ENCODE measurements around the gene CCDC85C.

The CCDC85C gene

DNA sequence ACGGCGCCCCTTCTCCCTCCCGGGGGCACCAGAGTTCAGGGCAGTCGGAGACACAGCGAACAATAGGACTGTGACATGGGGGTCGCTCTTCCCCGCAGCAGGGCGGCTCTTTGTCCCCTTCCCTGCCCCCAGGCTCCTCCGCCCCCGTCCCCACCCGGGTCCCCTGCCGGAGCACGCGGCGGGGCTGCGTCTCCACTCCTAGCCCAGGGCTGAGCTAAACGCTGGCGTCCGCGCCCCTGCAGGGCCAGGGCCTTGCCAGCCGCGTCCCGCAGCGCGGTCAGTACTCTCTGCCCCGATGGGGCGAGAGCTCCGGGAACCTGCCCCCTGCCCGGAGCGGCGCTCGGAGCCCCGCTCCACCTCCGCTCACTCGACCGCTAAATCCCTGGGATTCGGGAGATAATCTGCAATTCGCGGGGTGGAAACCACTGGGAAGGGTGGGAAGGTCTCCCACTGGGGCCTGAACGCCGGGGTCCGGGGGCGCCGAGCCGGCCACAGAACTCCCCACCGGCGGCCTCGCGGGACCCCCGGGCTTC lies 825 bp upstream of the CCDC85C start:
- peaks cover 37% of the 10 kb centered on the region for H3K27me3 Mint-ChIP-seq
- H3K9me3 Mint-ChIP-seq: no peaks in the 10 kb centered on the region
- H3K36me3 Mint-ChIP-seq: no peaks in the 10 kb centered on the region
- no peak for DNase-seq
- CTCF ChIA-PET: interaction anchor here (1.1 to 1.2 kb wide), 2 partner anchors 14 to 15 kb away, joined by 3 to 4 read pairs; no protein-coding TSS in a partner anchor
- H3K4me3 Mint-ChIP-seq: peak overlapping the region; percentile 84
- peak overlapping the region; percentile 95 for H3K27ac Mint-ChIP-seq
- H3K4me1 Mint-ChIP-seq: peaks cover 32% of the 10 kb centered on the region

DNA sequence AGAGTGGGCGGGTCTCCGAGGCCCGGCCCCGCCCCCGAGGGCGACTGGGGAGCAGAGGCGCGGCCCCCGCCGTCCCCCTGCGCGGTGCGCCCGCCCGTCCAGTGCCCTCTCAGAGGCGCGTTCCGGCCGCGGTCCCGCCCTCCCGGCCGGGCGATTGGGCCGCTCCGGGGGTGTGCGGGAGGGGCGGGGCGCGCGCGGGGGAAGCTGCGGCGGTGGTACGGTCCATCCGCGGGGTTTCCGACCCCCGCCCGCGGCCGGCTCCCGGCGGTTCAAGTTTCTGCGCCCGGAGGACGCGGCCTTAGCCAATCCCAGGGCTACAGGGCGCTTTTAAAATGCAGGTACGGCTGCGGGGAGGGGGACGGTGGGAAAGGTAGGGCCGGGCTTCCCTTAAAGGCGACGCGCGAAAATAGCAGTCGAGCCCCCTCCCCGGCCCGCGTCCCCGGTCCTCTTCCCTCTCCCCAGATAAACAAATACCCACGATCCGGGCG lies 315 bp upstream of the CCDC85C start:
- CTCF ChIA-PET: no interaction called here
- H3K4me1 Mint-ChIP-seq: peaks cover 30% of the 10 kb centered on the region
- DNase-seq: peak; percentile 94
- H3K27me3 Mint-ChIP-seq: peaks cover 32% of the 10 kb centered on the region
- H3K27ac Mint-ChIP-seq: peak overlapping the region; percentile 95
- no peaks in the 10 kb centered on the region for H3K36me3 Mint-ChIP-seq
- peak overlapping the region; percentile 84 for H3K4me3 Mint-ChIP-seq
- no peaks in the 10 kb centered on the region for H3K9me3 Mint-ChIP-seq

GRCh38 chr14:99602788-99603415 lies 1.1 kb downstream of the CCDC85C start:
- H3K27ac Mint-ChIP-seq: no peak overlapping the region
- peaks cover 30% of the 10 kb centered on the region for H3K4me1 Mint-ChIP-seq
- no peak for DNase-seq

DNA sequence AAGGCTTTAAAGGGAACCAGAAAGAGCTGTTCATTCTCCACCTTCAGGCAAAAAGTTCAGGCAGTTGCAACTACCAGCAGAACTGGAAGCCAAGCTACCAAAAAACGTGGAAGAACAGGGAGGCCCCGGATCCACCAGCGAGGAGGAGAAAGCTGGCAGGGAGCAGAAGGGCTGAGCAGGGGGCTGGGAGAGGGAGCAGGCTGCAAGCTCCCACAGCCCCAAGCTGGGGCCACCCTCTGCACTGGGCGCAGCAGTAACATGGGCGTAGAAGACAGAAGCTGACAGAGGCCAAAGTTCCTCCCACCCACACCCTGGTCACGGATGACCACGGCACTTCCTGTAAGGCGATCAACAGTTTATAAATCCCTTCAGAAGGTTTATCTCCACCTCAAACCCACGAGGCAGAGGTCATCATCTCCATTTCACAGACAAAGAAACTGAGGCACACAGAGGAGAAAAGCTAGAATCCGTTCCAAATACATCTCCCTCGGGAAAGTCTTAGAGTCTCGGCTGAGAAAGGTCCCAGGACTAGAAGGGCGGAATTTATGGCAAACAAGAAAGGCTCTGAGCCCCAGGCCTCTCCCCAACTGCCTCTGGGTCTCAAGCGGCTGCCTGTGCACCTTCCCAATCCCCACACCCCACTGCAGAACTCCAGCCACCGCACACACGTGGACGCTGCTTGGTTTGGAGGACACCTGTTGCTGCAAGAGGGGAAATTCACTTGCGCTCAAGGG lies 1.8 kb downstream of the CCDC85C start:
- Mint-ChIP-seq H3K27me3 (peaks cover 31% of the 10 kb centered on the region), H3K4me1 (peaks cover 30% of the 10 kb centered on the region), H3K27ac (no peak overlapping the region), H3K4me3 (peak overlapping the region; percentile 66), H3K9me3 (no peaks in the 10 kb centered on the region), H3K36me3 (no peaks in the 10 kb centered on the region)
- CTCF ChIA-PET: no interaction called here
- no peak for DNase-seq

More at GRCh38 chr14:99602788-99603415, 1.1 kb downstream of the CCDC85C start:
- CTCF ChIA-PET: interaction anchor here (0.7 to 1.0 kb wide), 2 partner anchors 77 to 87 kb away, joined by 3 read pairs; no protein-coding TSS in a partner anchor
- H3K36me3 Mint-ChIP-seq: no peaks in the 10 kb centered on the region
- H3K9me3 Mint-ChIP-seq: no peaks in the 10 kb centered on the region
- peaks cover 31% of the 10 kb centered on the region for H3K27me3 Mint-ChIP-seq
- peak overlapping the region; percentile 66 for H3K4me3 Mint-ChIP-seq

- Mint-ChIP-seq H3K9me3 (no peaks in the 10 kb centered on the region), H3K4me3 (peak overlapping the region; percentile 66), H3K4me1 (peaks cover 31% of the 10 kb centered on the region), H3K27ac (peak overlapping the region; percentile 45), H3K36me3 (no peaks in the 10 kb centered on the region), H3K27me3 (peaks cover 31% of the 10 kb centered on the region)
- no peak for DNase-seq
- CTCF ChIA-PET: no interaction called here
These were observed 2.6 kb downstream of the CCDC85C start for GRCh38 chr14:99601361-99601831.

GRCh38 chr14:99600232-99600888 lies 3.6 kb downstream of the CCDC85C start:
- H3K27me3 Mint-ChIP-seq: peaks cover 26% of the 10 kb centered on the region
- no peak for DNase-seq
- CTCF ChIA-PET: interaction anchor here (1.3 kb wide), 1 partner anchor 28 kb away, joined by 3 read pairs; no protein-coding TSS in a partner anchor
- H3K27ac Mint-ChIP-seq: no peak overlapping the region
- peaks cover 34% of the 10 kb centered on the region for H3K4me1 Mint-ChIP-seq
- no peaks in the 10 kb centered on the region for H3K9me3 Mint-ChIP-seq
- no peaks in the 10 kb centered on the region for H3K36me3 Mint-ChIP-seq
- H3K4me3 Mint-ChIP-seq: no peak overlapping the region

DNA sequence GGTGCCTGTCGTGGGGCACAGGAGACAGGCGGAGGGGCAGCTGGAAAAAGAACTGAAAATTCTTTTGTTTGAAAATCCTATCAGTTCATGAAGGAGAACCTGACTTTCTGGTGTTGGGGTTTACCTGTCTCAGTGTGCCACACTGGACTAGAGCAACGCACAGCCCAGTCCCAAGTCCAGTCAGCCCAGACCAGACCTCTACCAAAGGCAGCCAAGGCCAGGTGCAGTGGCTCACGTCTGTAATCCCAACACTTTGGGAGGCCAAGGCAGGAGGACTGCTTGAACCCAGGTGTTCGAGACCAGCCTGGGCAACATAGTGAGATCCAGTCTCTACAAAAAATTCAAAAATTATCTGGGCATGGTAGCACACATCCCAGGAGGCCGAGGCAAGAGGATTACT lies 4.6 kb downstream of the CCDC85C start:
- H3K36me3 Mint-ChIP-seq: no peaks in the 10 kb centered on the region
- peaks cover 42% of the 10 kb centered on the region for H3K4me1 Mint-ChIP-seq
- DNase-seq: no peak
- H3K27ac Mint-ChIP-seq: no peak overlapping the region
- H3K27me3 Mint-ChIP-seq: peaks cover 24% of the 10 kb centered on the region
- no peaks in the 10 kb centered on the region for H3K9me3 Mint-ChIP-seq
- no peak overlapping the region for H3K4me3 Mint-ChIP-seq
- CTCF ChIA-PET: interaction anchor here (1.3 kb wide), 1 partner anchor 29 kb away, joined by 3 read pairs; no protein-coding TSS in a partner anchor

- H3K27ac Mint-ChIP-seq: no peak overlapping the region
- no peak for DNase-seq
- CTCF ChIA-PET: no interaction called here
- H3K9me3 Mint-ChIP-seq: no peaks in the 10 kb centered on the region
- no peaks in the 10 kb centered on the region for H3K36me3 Mint-ChIP-seq
- H3K4me3 Mint-ChIP-seq: no peak overlapping the region
- H3K27me3 Mint-ChIP-seq: peaks cover 24% of the 10 kb centered on the region
- H3K4me1 Mint-ChIP-seq: peaks cover 43% of the 10 kb centered on the region
These were observed 5.2 kb downstream of the CCDC85C start for GRCh38 chr14:99598774-99599173.

- CTCF ChIA-PET: no interaction called here
- Mint-ChIP-seq H3K4me1 (peaks cover 43% of the 10 kb centered on the region), H3K27me3 (peaks cover 20% of the 10 kb centered on the region), H3K9me3 (no peaks in the 10 kb centered on the region), H3K4me3 (no peak overlapping the region), H3K36me3 (no peaks in the 10 kb centered on the region), H3K27ac (no peak overlapping the region)
- no peak for DNase-seq
These were observed 6.0 kb downstream of the CCDC85C start for GRCh38 chr14:99597911-99598600.

DNA sequence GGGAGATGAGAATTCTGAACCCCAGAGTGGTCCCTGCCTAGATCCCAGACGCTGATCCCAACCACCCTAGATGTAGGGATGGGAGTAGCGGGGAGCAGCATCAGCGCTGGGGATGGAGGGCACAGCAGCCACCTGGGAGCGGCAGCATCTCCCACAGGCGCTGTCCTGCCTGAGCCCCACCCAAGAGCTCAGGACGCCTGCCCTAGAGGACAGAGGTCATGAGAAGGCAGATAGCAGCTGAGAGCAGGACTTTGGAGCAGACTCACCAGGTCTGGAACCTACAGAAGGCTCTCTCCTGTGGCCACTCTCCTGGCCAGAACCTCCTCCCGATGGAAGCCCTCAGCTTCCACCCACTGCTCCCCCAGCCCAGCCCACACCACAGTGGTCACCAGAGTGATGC lies 7.2 kb downstream of the CCDC85C start:
- Mint-ChIP-seq H3K9me3 (no peaks in the 10 kb centered on the region), H3K4me1 (peaks cover 33% of the 10 kb centered on the region), H3K4me3 (no peak overlapping the region), H3K36me3 (no peaks in the 10 kb centered on the region), H3K27me3 (peaks cover 7% of the 10 kb centered on the region), H3K27ac (no peak overlapping the region)
- CTCF ChIA-PET: no interaction called here
- no peak for DNase-seq

DNA sequence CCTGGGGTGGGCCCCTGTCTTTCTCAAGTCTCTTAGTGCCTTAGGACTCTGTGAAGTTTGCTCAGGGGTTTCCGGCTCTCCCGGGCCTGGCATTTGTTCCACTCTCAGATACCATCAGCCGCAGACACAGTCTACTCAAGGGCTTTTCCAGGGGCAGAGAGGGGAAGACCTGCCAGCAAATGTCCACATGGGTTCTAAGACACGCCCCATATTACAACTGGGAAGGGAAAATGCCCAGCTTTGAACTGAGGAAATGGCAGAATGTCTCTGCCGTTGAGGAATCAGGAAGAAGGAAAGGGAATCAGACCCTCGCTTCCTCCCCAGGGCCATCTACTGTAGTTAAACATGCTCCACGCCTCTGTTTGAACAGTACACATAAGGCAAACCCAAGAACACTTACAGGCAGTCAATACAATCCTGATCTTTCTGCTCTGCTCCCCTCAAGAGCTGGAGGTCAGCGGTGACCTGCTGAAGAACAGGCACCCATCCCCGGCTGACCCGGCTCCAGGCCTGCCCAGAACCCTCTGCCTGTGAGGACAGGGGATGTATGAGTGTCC lies 7.9 kb downstream of the CCDC85C start:
- H3K4me1 Mint-ChIP-seq: peaks cover 27% of the 10 kb centered on the region
- no peak overlapping the region for H3K4me3 Mint-ChIP-seq
- peaks cover 5% of the 10 kb centered on the region for H3K27me3 Mint-ChIP-seq
- peak overlapping the region; percentile 28 for H3K27ac Mint-ChIP-seq
- DNase-seq: no peak
- CTCF ChIA-PET: no interaction called here
- H3K36me3 Mint-ChIP-seq: no peaks in the 10 kb centered on the region
- no peaks in the 10 kb centered on the region for H3K9me3 Mint-ChIP-seq

GRCh38 chr14:99595524-99595923 lies 8.5 kb downstream of the CCDC85C start:
- Mint-ChIP-seq H3K9me3 (no peaks in the 10 kb centered on the region), H3K27me3 (peaks cover 5% of the 10 kb centered on the region), H3K4me1 (peaks cover 23% of the 10 kb centered on the region), H3K36me3 (no peaks in the 10 kb centered on the region), H3K4me3 (peak overlapping the region; percentile 58), H3K27ac (peak overlapping the region; percentile 84)
- CTCF ChIA-PET: no interaction called here
- DNase-seq: no peak

- H3K9me3 Mint-ChIP-seq: no peaks in the 10 kb centered on the region
- peaks cover 21% of the 10 kb centered on the region for H3K4me1 Mint-ChIP-seq
- H3K27me3 Mint-ChIP-seq: peaks cover 5% of the 10 kb centered on the region
- peak overlapping the region; percentile 84 for H3K27ac Mint-ChIP-seq
- peak overlapping the region; percentile 58 for H3K4me3 Mint-ChIP-seq
- CTCF ChIA-PET: interaction anchor here (1.3 kb wide), 1 partner anchor 14 kb away, joined by 5 read pairs; no protein-coding TSS in a partner anchor
- no peaks in the 10 kb centered on the region for H3K36me3 Mint-ChIP-seq
- peak; percentile 66 for DNase-seq
These were observed 9.0 kb downstream of the CCDC85C start for GRCh38 chr14:99595034-99595433.

Measured in activated naive CD4-positive, alpha-beta T cell treated with anti-CD3 and anti-CD28 coated beads, Interleukin-2, amount 10 ng/mL, durations not matched to agents 7 days and 5 days (primary cell).